DMS153 (cell line): ENCODE measurements around the gene PGGT1B.
A peak's percentile ranks its signal among the peaks of the same experiment; 100 is the strongest.

Experiments
- DNase-seq: peaks from one replicate; lab custom pipeline; 2025; lab: John Stamatoyannopoulos, UW

PGGT1B gene

GRCh38 chr5:115262321-115263077 is at the start of gene PGGT1B:
PGGT1B (minus strand) TSS chr5:115262877; CDS start chr5:115262851, 26 bp downstream.
- DNase-seq, result peak; percentile 7

- DNase-seq, result no peak
Measured at GRCh38 chr5:115309751-115310370, 47.2 kb upstream of the PGGT1B start.

- no peak for DNase-seq
Measured at GRCh38 chr5:115308815-115309214, 46.1 kb upstream of the PGGT1B start.

GRCh38 chr5:115306011-115306536 is 43.4 kb upstream of the PGGT1B start:
- DNase-seq, result peak; percentile 9

GRCh38 chr5:115304496-115304895 is 41.8 kb upstream of the PGGT1B start:
- DNase-seq, result no peak

GRCh38 chr5:115298811-115299210 is 36.1 kb upstream of the PGGT1B start:
- DNase-seq, result no peak

GRCh38 chr5:115297031-115297430 is 34.4 kb upstream of the PGGT1B start:
- no peak for DNase-seq

- DNase-seq, result peak; percentile 33
Measured at GRCh38 chr5:115296124-115297022, 33.7 kb upstream of the PGGT1B start, which contains the start of gene CCDC112. CCDC112 (minus strand) TSS chr5:115296654; CDS start chr5:115296543, 111 bp downstream.

GRCh38 chr5:115295777-115296123 is 33.1 kb upstream of the PGGT1B start:
- DNase-seq, result no peak

GRCh38 chr5:115291397-115291796 is 28.7 kb upstream of the PGGT1B start:
- no peak for DNase-seq

GRCh38 chr5:115289104-115289503 is 26.4 kb upstream of the PGGT1B start:
- DNase-seq, result no peak

- no peak for DNase-seq
Measured at GRCh38 chr5:115284021-115284420, 21.3 kb upstream of the PGGT1B start.

GRCh38 chr5:115282131-115282530 is 19.5 kb upstream of the PGGT1B start:
- DNase-seq, result no peak

- no peak for DNase-seq
Measured at GRCh38 chr5:115274584-115274983, 11.9 kb upstream of the PGGT1B start.

GRCh38 chr5:115272297-115272958 is 9.8 kb upstream of the PGGT1B start:
- DNase-seq, result no peak

- DNase-seq, result no peak
Measured at GRCh38 chr5:115271295-115272050, 8.8 kb upstream of the PGGT1B start.

GRCh38 chr5:115267617-115268016 is 4.9 kb upstream of the PGGT1B start:
- DNase-seq, result no peak

- DNase-seq, result no peak
Measured at GRCh38 chr5:115265220-115265619, 2.5 kb upstream of the PGGT1B start.

- DNase-seq, result no peak
Measured at GRCh38 chr5:115264786-115265185, 2.1 kb upstream of the PGGT1B start.

GRCh38 chr5:115263078-115263380 is 352 bp upstream of the PGGT1B start:
- no peak for DNase-seq

- no peak for DNase-seq
Measured at GRCh38 chr5:115262011-115262320, 711 bp downstream of the PGGT1B start.
